Fibroblast of upper back skin (primary cell): ENCODE data around the gene RPL41.
"Not testable (repeated sequence)": the region's sequence is repeated elsewhere in the genome, so short reads cannot be mapped to it uniquely, and the experiment has no call there.

Experiments used
- DNase-seq: peaks from one replicate; pipeline ENCODE4 v3.0.0-alpha.2; 2013

RPL41 gene

GRCh38 chr12:56156464-56157200 lies 40.2 kb downstream of the RPL41 start:
- not testable (repeated sequence) for DNase-seq

DNA sequence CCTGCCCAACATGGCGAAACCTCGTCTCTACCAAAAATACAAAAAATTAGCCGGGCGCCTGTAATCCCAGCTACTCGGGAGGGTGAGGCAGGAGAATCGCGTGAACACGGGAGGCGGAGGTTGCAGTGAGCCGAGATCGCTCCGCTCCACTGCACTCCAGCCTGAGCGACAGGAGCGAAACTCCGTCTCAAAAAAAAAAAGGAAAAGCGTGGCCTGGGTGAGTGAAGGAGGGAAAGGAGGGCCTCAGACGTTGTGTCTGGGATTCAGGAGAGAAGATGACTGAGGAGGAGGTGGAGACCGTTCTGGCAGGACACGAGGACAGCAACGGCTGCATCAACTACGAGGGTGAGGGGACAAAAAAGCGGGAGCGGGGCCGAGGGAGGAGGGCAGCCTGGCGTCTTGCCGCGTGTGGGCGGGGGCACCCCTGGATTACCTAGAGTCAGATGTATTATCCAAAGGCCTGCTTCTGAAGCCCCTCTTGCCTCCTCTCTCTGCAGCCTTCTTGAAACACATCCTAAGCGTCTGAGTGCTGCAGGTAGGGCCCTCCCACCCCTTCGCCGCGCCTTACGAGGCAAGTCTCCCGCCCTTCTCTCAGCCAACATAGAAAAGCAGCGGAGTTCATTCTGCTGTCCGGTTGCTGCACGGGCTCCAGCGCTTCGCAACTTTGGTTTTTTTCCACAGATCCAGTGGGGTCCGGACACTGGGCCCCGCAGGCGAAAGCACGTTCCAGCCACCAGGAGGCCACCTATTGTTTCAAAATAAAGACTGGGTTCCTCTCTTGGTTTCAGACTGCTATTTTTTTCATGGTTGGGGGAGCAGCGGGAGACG lies 41.0 kb downstream of the RPL41 start:
- DNase-seq = peak; percentile 91

- peak; percentile 98 for DNase-seq
These were observed 41.8 kb downstream of the RPL41 start, which contains the start of gene MYL6 for GRCh38 chr12:56158029-56158925. MYL6 (plus strand) TSS chr12:56158359; CDS start chr12:56158402, 43 bp downstream.

DNA sequence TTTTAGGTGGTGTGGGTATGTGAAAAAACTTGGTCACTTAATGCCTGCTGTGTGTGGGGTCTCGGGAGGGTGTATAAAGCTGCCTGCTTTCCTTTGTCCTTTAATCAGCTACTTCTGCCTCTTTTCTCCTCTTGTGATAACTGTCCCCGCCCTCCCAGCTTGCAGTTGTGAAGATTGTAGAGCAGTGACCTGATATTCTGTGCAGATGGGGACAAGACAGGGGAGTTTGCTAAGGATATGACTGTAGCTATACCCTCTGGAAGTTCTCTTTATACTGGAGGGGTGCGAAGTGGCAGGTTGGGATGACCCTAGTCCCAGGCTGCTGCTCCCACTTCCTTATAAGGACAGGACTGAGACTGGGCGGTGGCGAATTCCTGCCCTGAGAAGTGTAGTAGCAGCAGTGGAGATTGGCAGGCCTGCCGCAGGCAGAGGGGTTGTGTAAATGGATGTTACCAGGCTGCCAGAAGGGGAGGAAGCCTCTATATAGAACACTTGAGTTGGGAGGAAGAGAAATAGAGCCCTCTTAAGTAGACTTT lies 42.6 kb downstream of the RPL41 start:
- peak; percentile 77 for DNase-seq

- DNase-seq = no peak
These were observed 43.2 kb downstream of the RPL41 start for GRCh38 chr12:56159482-56160192.

DNA sequence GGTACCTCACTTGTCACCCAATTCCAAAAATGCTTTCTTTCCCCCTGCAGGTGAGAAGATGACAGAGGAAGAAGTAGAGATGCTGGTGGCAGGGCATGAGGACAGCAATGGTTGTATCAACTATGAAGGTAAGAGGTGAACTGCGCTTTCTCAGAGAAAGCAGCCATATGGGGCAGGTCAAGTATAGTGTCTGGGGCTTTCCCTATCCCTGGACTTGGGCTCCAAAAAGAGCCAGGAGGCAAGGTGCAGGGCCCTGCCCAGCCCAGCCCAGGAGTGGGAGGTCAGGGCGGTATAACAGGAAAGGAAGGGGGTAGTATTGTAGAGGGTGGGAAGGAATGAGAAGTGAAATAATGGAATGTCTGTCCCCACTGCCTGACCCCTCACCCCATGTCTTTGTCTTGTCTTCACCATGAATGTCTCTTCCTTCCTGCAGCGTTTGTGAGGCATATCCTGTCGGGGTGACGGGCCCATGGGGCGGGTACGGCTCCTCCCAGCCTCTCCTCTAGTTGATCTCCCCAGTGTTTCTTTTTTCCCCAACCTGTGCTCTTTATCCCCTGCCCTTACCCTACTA lies 43.8 kb downstream of the RPL41 start:
- DNase-seq = no peak

GRCh38 chr12:56160894-56161689 lies 44.7 kb downstream of the RPL41 start:
- no peak for DNase-seq

GRCh38 chr12:56161690-56162351 lies 45.4 kb downstream of the RPL41 start:
- no peak for DNase-seq

DNA sequence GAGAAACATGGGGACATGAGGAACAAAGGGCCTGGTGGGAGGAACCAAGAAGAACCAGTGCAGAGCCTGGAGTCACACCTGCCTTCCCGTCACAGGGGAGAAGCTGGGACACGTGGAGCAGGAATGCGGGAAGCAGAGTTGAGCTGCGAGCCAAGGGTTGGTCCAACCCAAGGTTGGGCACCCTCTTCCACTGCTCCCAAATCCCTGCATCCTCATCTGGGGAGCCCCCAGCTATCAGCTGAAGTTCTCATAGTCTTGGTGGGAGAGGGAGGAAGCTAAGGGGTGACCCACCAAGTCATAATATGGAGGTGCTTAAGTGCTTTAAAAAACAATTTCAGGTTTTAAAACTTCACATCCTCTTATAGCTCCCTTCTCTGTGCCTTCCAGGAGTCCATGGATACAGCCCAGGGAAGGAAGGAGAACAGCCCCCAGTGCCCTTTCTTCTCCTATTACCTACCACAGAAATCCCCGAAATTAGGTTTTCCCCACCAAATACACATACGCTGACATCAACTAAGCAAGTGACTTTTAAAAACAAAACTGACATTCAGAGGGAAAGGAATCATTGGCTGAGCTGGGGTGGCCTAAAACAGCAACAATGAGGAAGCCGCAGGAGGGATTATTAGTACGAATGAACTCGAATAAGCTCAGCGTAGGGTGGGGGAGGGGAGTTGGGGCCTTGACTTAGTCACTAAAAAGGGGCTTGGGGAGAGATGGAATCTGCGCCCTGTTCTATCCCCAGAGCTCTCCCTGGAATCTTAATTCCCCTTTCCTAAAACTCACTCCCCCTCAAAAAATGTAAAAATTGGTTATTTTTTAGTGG lies 46.2 kb downstream of the RPL41 start:
- DNase-seq = no peak

GRCh38 chr12:56163533-56164344 lies 47.3 kb downstream of the RPL41 start:
- DNase-seq = no peak

- no peak for DNase-seq
These were observed 47.9 kb downstream of the RPL41 start for GRCh38 chr12:56164345-56164729.

- DNase-seq = no peak
These were observed 48.9 kb downstream of the RPL41 start for GRCh38 chr12:56165369-56165768.
